K562 (cell line): ENCODE results near the gene TMC6. TPM values are rescaled to one million over a fixed set of nuclear protein-coding genes. Genes with fewer than 3 reads are reported as not detected.

Experiments
- ATF7 ChIP-seq: fragments of 450-650 bp; IDR thresholded peaks from 2 replicates; pipeline ENCODE4 v1.7.1; 2014; ENCODE audit warnings: mild to moderate bottlenecking, moderate library complexity
- BCLAF1 ChIP-seq, 2 experiments: fragments of 450-650 bp in 1 of 2; IDR thresholded peaks; 2 replicates each; pipeline ENCODE4 v1.6.1; 2011 to 2017; ENCODE audit warnings: low read depth in 2 of 2, antibody characterized with exemption in 1 of 2, borderline replicate concordance in 1 of 2, low read length in 1 of 2, mild to moderate bottlenecking in 1 of 2, mixed read lengths in 1 of 2; ENCODE audit not compliant: control insufficient read depth in 1 of 2
- HMGN3 ChIP-seq: IDR thresholded peaks from 2 replicates; pipeline ENCODE4 v1.6.1; 2011; ENCODE audit warnings: borderline replicate concordance, low read depth, mild to moderate bottlenecking, mixed read lengths, low read length; ENCODE audit not compliant: insufficient read length; ENCODE audit errors: extremely low read depth
- HSF4 ChIP-seq: fragments of 250-450 bp; sonication (Bioruptor Pico); IDR thresholded peaks from 2 replicates; pipeline ENCODE4 v2.1.2; 2022; ENCODE audit warnings: mild to moderate bottlenecking, moderate library complexity, borderline replicate concordance
- MAZ ChIP-seq, 2 experiments: fragments of 450-650 bp in 1 of 2; sonication (generic) in 1 of 2; formaldehyde crosslinking; IDR thresholded peaks in 1 of 2; conservative IDR thresholded peaks in 1 of 2; 2 replicates each; pipeline versions ENCODE4 v1.4.0 to v1.5.0; 2020; ENCODE audit warnings: mild to moderate bottlenecking in 1 of 2, missing genetic modification reagents in 1 of 2
- MTA1 ChIP-seq: fragments of 450-650 bp; IDR thresholded peaks from 2 replicates; pipeline ENCODE4 v1.6.1; 2017; ENCODE audit warnings: borderline replicate concordance
- NR1H2 ChIP-seq: sonication (generic); formaldehyde crosslinking; IDR thresholded peaks from 2 replicates; pipeline ENCODE4 v1.4.0; 2020; ENCODE audit warnings: mild to moderate bottlenecking, missing genetic modification reagents
- POLR2G ChIP-seq: fragments of 200-400 bp; formaldehyde crosslinking; IDR thresholded peaks from 2 replicates; pipeline ENCODE4 v1.6.1; 2017; ENCODE audit warnings: low read depth, mild to moderate bottlenecking, antibody characterized with exemption, low read length, moderate library complexity
- REST ChIP-seq, 2 experiments: fragments of 450-650 bp; formaldehyde crosslinking in 1 of 2; IDR thresholded peaks; 2 replicates each; pipeline versions ENCODE4 v1.4.0 to v1.6.1; 2014 to 2020; ENCODE audit warnings: mild to moderate bottlenecking in 2 of 2, borderline replicate concordance in 1 of 2, low read depth in 1 of 2
- SMC3 ChIP-seq: conservative IDR thresholded peaks from 2 replicates; pipeline ENCODE4 v1.6.1; 2011; ENCODE audit warnings: low read depth, low read length, improper control_type of control experiment; ENCODE audit not compliant: insufficient read depth
- STAT5B ChIP-seq: fragments of 250-450 bp; sonication (Bioruptor Pico); IDR thresholded peaks from 2 replicates; pipeline ENCODE4 v1.8.0; 2021; ENCODE audit warnings: mild to moderate bottlenecking, inconsistent platforms
- polyA plus RNA-seq, 8 experiments: library from polyadenylated mRNA; depleted of rRNA in 4 of 8; stranded (reverse) in 5 of 8; unstranded in 3 of 8; fragments of >200 nt; fragmentation: Nextera tagmentation in 2 of 8; fragmentation: Illumina TruSeq in 1 of 8; extraction: Ambion mirVana in 2 of 8; extraction: Trizol in 1 of 8; gene quantifications; 2 replicates each; pipeline versions ENCODE4 v1.2.1 to v1.2.3, GENCODE V29; 2011 to 2014; ENCODE audit warnings: inconsistent platforms in 1 of 8, missing spikeins in 1 of 8
- total RNA-seq, 7 experiments: library from RNA; depleted of rRNA in 6 of 7; stranded (reverse); fragments of >200 nt in 6 of 7; fragmentation: Illumina TruSeq in 2 of 7; extraction: Trizol in 2 of 7; gene quantifications; 2 replicates each; pipeline versions ENCODE4 v1.2.1 to v1.2.3, GENCODE V29; 2011 to 2021; ENCODE audit warnings: low replicate concordance in 1 of 7

TMC6 gene
- total and polyA plus RNA-seq, 9 of the 15 experiments (the other 6 are each of a cell fraction or from before 2014, with no cell fraction given), result 4.1 to 351 (median 66.9) TPM

GRCh38 chr17:78112518-78113471, 15.8 kb downstream of the TMC6 start (continued):
- peak; percentile 65 for TF ChIP-seq POLR2G
- peak; percentile 64 to 73 for TF ChIP-seq MAZ (CRISPR knock-in tag; conservative IDR thresholded peaks at IDR 0.05 in 1 of 2, IDR thresholded peaks at IDR 0.05 in 1 of 2)
- peak; percentile 87 for TF ChIP-seq REST (IDR thresholded peaks at IDR 0.05; ENCODE audit: borderline replicate concordance)
- TF ChIP-seq REST (CRISPR knock-in tag; IDR thresholded peaks at IDR 0.05; ENCODE audit: low read depth), result no peak; the same call in 1 of the 2 replicates
- TF ChIP-seq HMGN3, result peak; percentile 61
- TF ChIP-seq MTA1, result no peak
- TF ChIP-seq ATF7, result 0 out of 2 replicates have a peak, but pooled peaks have one; percentile 16
- TF ChIP-seq NR1H2, result no peak
- peak; percentile 93 for TF ChIP-seq SMC3
- TF ChIP-seq HSF4 (CRISPR knock-in tag), result no peak
- no peak for TF ChIP-seq STAT5B
- TF ChIP-seq BCLAF1 (IDR thresholded peaks at IDR 0.05; ENCODE audit: borderline replicate concordance in 1 of 2, control insufficient read depth in 1 of 2, low read depth in 2 of 2, low read length in 1 of 2), result no peak
